ENCODE measurements around the gene RNASE2.

GRCh38 chr14:20980906-20981305 is 25.6 kb downstream of the RNASE2 start:
- TF ChIP-seq CTCF (IDR thresholded peaks at IDR 0.05) (no peak), POLR2A (IDR thresholded peaks at IDR 0.05) (no peak)

All from body of pancreas (tissue), 4 donors.